DND-41 (cell line): ENCODE measurements around the gene CLEC5A.

Experiments
- ATAC-seq: fragments of 200-7000 bp; cut with Tn5 transposase; 3 replicates; pipeline ENCODE4 v1.9.1; 2021; ENCODE audit warnings: low read depth; ENCODE audit not compliant: insufficient read depth
- DNase-seq: peaks from one replicate; pipeline ENCODE4 v3.0.0-alpha.2; 2020
- H2AFZ ChIP-seq: 2 replicates; pipeline ENCODE4 v1.6.0; 2012; ENCODE audit warnings: low read depth, low read length
- H3K27ac ChIP-seq: 2 replicates; pipeline ENCODE4 v1.5.1; 2012; ENCODE audit warnings: low read length, inconsistent platforms
- H3K27me3 ChIP-seq: fragments of 200-600 bp; sonication (generic); 2 replicates; pipeline ENCODE4 v1.6.0; 2012; ENCODE audit warnings: low read length, mild to moderate bottlenecking, inconsistent platforms; ENCODE audit not compliant: insufficient read depth, poor library complexity
- H3K36me3 ChIP-seq: 2 replicates; pipeline ENCODE4 v1.5.1; 2012; ENCODE audit warnings: low read length, inconsistent platforms; ENCODE audit not compliant: insufficient read depth
- H3K4me1 ChIP-seq: 2 replicates; pipeline ENCODE4 v1.5.1; 2012; ENCODE audit warnings: mild to moderate bottlenecking, low read length; ENCODE audit not compliant: insufficient read depth
- H3K4me2 ChIP-seq: 2 replicates; pipeline ENCODE4 v1.6.0; 2012; ENCODE audit warnings: mild to moderate bottlenecking, moderate library complexity, low read length, inconsistent platforms; ENCODE audit not compliant: insufficient read depth
- H3K4me3 ChIP-seq, 2 experiments: fragments of 200-600 bp in 1 of 2; shearing (Covaris generic) in 1 of 2; 2 replicates each; pipeline ENCODE4 v1.5.1; 2012 to 2016; ENCODE audit warnings: inconsistent platforms in 2 of 2, low read length in 2 of 2, mild to moderate bottlenecking in 2 of 2, low read depth in 1 of 2, moderate library complexity in 1 of 2
- H3K79me2 ChIP-seq: 2 replicates; pipeline ENCODE4 v1.6.0; 2012; ENCODE audit warnings: low read length, inconsistent platforms; ENCODE audit not compliant: insufficient read depth
- H3K9ac ChIP-seq: 2 replicates; pipeline ENCODE4 v1.6.0; 2012; ENCODE audit warnings: low read depth, mild to moderate bottlenecking, inconsistent platforms, low read length, moderate library complexity
- H3K9me3 ChIP-seq: 2 replicates; pipeline ENCODE4 v1.5.1; 2012; ENCODE audit warnings: low read length, moderate library complexity, mild to moderate bottlenecking, inconsistent platforms; ENCODE audit not compliant: insufficient read depth, severe bottlenecking
- H4K20me1 ChIP-seq: 2 replicates; pipeline ENCODE4 v1.6.0; 2012; ENCODE audit warnings: low read length; ENCODE audit not compliant: insufficient read depth
- EZH2 ChIP-seq: IDR thresholded peaks from 3 replicates; pipeline ENCODE4 v1.6.1; 2012; ENCODE audit warnings: borderline replicate concordance, low read depth, mild to moderate bottlenecking, moderate library complexity, low read length, inconsistent platforms; ENCODE audit not compliant: severe bottlenecking
- TF ChIP-seq, protein P1 (sequence below): IDR thresholded peaks from 2 replicates; pipeline ENCODE4 v1.5.1; 2012; ENCODE audit warnings: borderline replicate concordance, low read length, moderate library complexity, mild to moderate bottlenecking; ENCODE audit not compliant: poor library complexity, severe bottlenecking; ENCODE audit errors: extremely low read depth

Gene CLEC5A

DNA sequence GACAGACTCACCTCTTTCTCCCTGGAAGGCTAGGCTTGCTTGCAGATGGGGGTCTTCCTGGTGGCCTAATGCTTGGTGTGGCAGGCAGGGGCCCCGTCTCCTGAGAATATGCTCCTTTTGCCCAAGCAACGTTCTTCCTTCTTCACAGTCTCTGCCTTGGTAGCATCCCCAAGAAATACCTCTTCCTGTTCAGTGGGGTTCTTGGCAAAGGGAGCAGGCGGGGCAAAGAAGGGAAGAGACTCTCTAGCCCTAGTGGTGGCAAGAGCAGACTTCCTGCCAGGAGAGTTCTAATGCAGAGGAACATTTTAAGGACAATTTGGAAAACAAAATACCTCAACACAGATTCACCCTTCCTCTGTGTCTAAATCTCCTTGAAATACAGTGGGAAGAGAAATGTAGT, at the start of gene CLEC5A:
TSS of gene CLEC5A (minus strand) at position 179 of the 400 bp plus-strand sequence. CDS start 682 bp downstream, outside the sequence.
- TF ChIP-seq, protein P1, sequence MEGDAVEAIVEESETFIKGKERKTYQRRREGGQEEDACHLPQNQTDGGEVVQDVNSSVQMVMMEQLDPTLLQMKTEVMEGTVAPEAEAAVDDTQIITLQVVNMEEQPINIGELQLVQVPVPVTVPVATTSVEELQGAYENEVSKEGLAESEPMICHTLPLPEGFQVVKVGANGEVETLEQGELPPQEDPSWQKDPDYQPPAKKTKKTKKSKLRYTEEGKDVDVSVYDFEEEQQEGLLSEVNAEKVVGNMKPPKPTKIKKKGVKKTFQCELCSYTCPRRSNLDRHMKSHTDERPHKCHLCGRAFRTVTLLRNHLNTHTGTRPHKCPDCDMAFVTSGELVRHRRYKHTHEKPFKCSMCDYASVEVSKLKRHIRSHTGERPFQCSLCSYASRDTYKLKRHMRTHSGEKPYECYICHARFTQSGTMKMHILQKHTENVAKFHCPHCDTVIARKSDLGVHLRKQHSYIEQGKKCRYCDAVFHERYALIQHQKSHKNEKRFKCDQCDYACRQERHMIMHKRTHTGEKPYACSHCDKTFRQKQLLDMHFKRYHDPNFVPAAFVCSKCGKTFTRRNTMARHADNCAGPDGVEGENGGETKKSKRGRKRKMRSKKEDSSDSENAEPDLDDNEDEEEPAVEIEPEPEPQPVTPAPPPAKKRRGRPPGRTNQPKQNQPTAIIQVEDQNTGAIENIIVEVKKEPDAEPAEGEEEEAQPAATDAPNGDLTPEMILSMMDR: no peak
- TF ChIP-seq EZH2: no peak
- Histone ChIP-seq H3K27ac (no peak within 1 kb of the TSS), H3K79me2 (no peaks in the 10 kb centered on the region), H3K9ac (no peak within 1 kb of the TSS), H3K4me1 (no peaks in the 10 kb centered on the region), H3K4me2 (no peak within 1 kb of the TSS), H3K4me3 (no peak within 1 kb of the TSS), H4K20me1 (no peaks in the 10 kb centered on the region), H2AFZ (no peak within 1 kb of the TSS), H3K9me3 (no peaks in the 10 kb centered on the region), H3K36me3 (no peaks in the 10 kb centered on the region), H3K27me3 (peaks cover 4% of the 10 kb centered on the region)
- ATAC-seq (no peak), DNase-seq (no peak)

DNA sequence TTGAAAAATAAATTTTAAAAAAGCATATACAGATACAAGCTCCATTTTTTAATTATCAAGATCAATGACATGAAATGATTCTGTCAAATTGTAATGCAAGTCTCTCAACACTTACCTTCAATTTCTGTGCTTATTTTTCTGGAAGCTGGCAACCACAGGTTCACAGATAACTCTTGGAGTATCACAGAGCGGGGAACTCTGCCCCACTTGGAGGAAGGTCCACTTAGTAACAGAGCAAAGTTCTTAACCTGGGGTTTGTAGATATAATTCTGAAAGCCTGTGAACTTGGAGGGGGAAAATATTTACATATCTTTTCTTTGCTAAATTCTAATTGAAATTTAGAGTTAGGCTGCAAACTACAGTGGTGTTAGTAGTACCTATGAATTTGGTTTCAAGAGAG, 46.6 kb upstream of the CLEC5A start:
- H3K4me2 ChIP-seq: no peak overlapping the region
- H3K9me3 ChIP-seq: no peaks in the 10 kb centered on the region
- H3K4me1 ChIP-seq: no peaks in the 10 kb centered on the region
- TF ChIP-seq EZH2: no peak
- TF ChIP-seq, protein P1: no peak
- no peak overlapping the region for H3K9ac ChIP-seq
- no peak overlapping the region for H3K4me3 ChIP-seq
- H2AFZ ChIP-seq: no peak overlapping the region
- H3K27me3 ChIP-seq: no peaks in the 10 kb centered on the region
- H3K27ac ChIP-seq: no peak overlapping the region
- DNase-seq: no peak
- no peaks in the 10 kb centered on the region for H3K36me3 ChIP-seq
- no peak for ATAC-seq
- H4K20me1 ChIP-seq: no peaks in the 10 kb centered on the region
- H3K79me2 ChIP-seq: no peaks in the 10 kb centered on the region

DNA sequence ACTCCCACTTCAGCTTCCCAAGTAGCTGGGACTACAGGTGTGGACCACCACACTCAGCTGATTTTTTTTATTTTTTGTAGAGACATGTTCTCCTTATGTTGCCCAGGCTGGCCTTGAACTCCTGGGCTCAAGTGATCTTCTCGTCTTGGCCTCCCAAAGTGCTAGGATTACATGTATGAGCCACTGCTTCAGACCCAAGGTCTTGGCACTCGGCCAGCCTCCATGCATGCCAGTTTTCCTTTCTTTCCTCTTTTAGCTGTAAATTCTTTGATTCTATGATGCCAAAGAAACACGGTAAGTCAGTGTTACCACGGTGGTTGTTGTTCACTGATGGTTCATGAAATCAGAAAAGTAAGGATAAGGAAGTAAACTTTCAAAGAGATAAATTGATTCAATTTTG, 45.9 kb upstream of the CLEC5A start:
- Histone ChIP-seq H3K4me2 (no peak overlapping the region), H3K27me3 (no peaks in the 10 kb centered on the region), H3K4me1 (no peaks in the 10 kb centered on the region), H3K9ac (no peak overlapping the region), H3K27ac (no peak overlapping the region), H3K4me3 (no peak overlapping the region), H3K79me2 (no peaks in the 10 kb centered on the region), H2AFZ (no peak overlapping the region), H3K36me3 (no peaks in the 10 kb centered on the region), H3K9me3 (no peaks in the 10 kb centered on the region), H4K20me1 (no peaks in the 10 kb centered on the region)
- TF ChIP-seq EZH2: no peak
- TF ChIP-seq, protein P1: no peak
- ATAC-seq (no peak), DNase-seq (no peak)

DNA sequence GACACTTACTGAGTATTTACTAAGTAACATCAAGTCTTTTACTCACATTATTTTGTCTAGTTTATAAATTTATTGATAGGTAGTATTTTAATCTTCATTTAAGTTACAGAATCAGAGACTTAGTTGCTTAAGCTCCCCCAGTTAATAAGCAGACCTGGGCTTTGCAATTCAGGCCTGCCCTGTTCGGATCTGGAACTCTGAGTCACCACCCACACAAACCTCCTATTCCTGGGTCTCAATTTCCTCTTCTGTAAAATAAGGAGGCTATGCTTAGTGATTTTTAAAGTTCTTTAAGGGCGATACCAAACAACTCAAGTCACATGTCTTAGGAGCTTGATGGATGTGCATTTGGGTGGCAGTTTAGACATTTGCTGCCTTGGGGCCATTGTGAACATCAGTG, 45.4 kb upstream of the CLEC5A start:
- ATAC-seq: no peak
- DNase-seq: no peak
- Histone ChIP-seq H3K27ac (no peak overlapping the region), H3K4me2 (no peak overlapping the region), H3K9ac (no peak overlapping the region), H2AFZ (no peak overlapping the region), H3K9me3 (no peaks in the 10 kb centered on the region), H3K27me3 (no peaks in the 10 kb centered on the region), H4K20me1 (no peaks in the 10 kb centered on the region), H3K36me3 (no peaks in the 10 kb centered on the region), H3K4me1 (no peaks in the 10 kb centered on the region), H3K79me2 (no peaks in the 10 kb centered on the region), H3K4me3 (no peak overlapping the region)
- TF ChIP-seq, protein P1: no peak
- no peak for TF ChIP-seq EZH2
